Iris pigment epithelial cell (primary cell): ENCODE measurements around the gene CPD.

Source experiments
- DNase-seq: peaks from one replicate; pipeline ENCODE4 v3.0.0-alpha.2; 2011; ENCODE audit warnings: low read depth

Gene CPD

GRCh38 chr17:30505868-30506417 is 127.2 kb downstream of the CPD start:
- no peak for DNase-seq

GRCh38 chr17:30506481-30506880 is 127.8 kb downstream of the CPD start:
- DNase-seq = no peak

- no peak for DNase-seq
These were observed 134.6 kb downstream of the CPD start for GRCh38 chr17:30513346-30513745.

- DNase-seq = no peak
These were observed 136.3 kb downstream of the CPD start for GRCh38 chr17:30514895-30515596.

GRCh38 chr17:30517786-30518185 is 139.1 kb downstream of the CPD start:
- DNase-seq = no peak

- no peak for DNase-seq
These were observed 140.4 kb downstream of the CPD start for GRCh38 chr17:30519166-30519565.
